OCI-LY1 (cell line): Measurements from ENCODE around the gene RBP4.

ENCODE experiments used
- EZH2 ChIP-seq: fragments of 200-600 bp; sonication (generic), shearing (Covaris generic); IDR thresholded peaks from 2 replicates; pipeline ENCODE4 v1.8.0; 2017; ENCODE audit warnings: borderline replicate concordance, mixed run types, mild to moderate bottlenecking, antibody characterized with exemption, low read length, moderate library complexity, mixed read lengths
- TF ChIP-seq, protein P1 (sequence below): fragments of 200-600 bp; sonication (generic), shearing (Covaris generic); IDR thresholded peaks from 2 replicates; pipeline ENCODE4 v1.5.1; 2017; ENCODE audit warnings: mild to moderate bottlenecking, antibody characterized with exemption, low read length, moderate library complexity, mixed read lengths

- TF ChIP-seq, protein P1, sequence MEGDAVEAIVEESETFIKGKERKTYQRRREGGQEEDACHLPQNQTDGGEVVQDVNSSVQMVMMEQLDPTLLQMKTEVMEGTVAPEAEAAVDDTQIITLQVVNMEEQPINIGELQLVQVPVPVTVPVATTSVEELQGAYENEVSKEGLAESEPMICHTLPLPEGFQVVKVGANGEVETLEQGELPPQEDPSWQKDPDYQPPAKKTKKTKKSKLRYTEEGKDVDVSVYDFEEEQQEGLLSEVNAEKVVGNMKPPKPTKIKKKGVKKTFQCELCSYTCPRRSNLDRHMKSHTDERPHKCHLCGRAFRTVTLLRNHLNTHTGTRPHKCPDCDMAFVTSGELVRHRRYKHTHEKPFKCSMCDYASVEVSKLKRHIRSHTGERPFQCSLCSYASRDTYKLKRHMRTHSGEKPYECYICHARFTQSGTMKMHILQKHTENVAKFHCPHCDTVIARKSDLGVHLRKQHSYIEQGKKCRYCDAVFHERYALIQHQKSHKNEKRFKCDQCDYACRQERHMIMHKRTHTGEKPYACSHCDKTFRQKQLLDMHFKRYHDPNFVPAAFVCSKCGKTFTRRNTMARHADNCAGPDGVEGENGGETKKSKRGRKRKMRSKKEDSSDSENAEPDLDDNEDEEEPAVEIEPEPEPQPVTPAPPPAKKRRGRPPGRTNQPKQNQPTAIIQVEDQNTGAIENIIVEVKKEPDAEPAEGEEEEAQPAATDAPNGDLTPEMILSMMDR = no peak
- no peak for TF ChIP-seq EZH2
Measured at GRCh38 chr10:93630625-93631557, 29.9 kb upstream of the RBP4 start.
